Stimulated activated naive CD4-positive, alpha-beta T cell (primary cell): ENCODE data around the gene SASH3.

Experiments
- DNase-seq, 6 experiments: peaks; one replicate each; lab custom pipeline; 2025; lab: John Stamatoyannopoulos, UW

SASH3 gene

GRCh38 chrX:129808829-129809796, 29.4 kb downstream of the SASH3 start:
- no peak for DNase-seq

GRCh38 chrX:129813662-129814368, 34.1 kb downstream of the SASH3 start:
- no peak for DNase-seq

- DNase-seq, result no peak
These were observed 38.4 kb downstream of the SASH3 start for GRCh38 chrX:129818123-129818522.

- peak in 5 of 6 experiments; percentile 27 to 67 (median 36) for DNase-seq
These were observed 43.4 kb downstream of the SASH3 start for GRCh38 chrX:129823115-129823514.

- DNase-seq, result no peak
These were observed 43.8 kb downstream of the SASH3 start for GRCh38 chrX:129823522-129823921.

- DNase-seq, result no peak
These were observed 44.9 kb downstream of the SASH3 start for GRCh38 chrX:129824620-129825019.

- DNase-seq, result peak in 2 of 6 experiments; percentile 2 to 33
These were observed 46.2 kb downstream of the SASH3 start for GRCh38 chrX:129825746-129826505.

- no peak for DNase-seq
These were observed 50.7 kb downstream of the SASH3 start for GRCh38 chrX:129830494-129830893.

- DNase-seq, result no peak
These were observed 51.5 kb downstream of the SASH3 start for GRCh38 chrX:129831091-129831885.

- DNase-seq, result no peak
These were observed 53.6 kb downstream of the SASH3 start for GRCh38 chrX:129833153-129833990.

GRCh38 chrX:129836827-129837226, 57.1 kb downstream of the SASH3 start:
- no peak for DNase-seq

- DNase-seq, result no peak
These were observed 60.6 kb downstream of the SASH3 start for GRCh38 chrX:129840344-129840743.

GRCh38 chrX:129842510-129843208, 62.9 kb downstream of the SASH3 start:
- no peak for DNase-seq

- no peak for DNase-seq
These were observed 63.4 kb downstream of the SASH3 start for GRCh38 chrX:129843209-129843458.

- DNase-seq, result peak; percentile 60 to 83 (median 78)
These were observed 63.9 kb downstream of the SASH3 start, which contains the start of gene ZDHHC9 for GRCh38 chrX:129843459-129844306. Gene ZDHHC9 (minus strand): TSS chrX:129843886. CDS start chrX:129841945, 1,941 bp downstream.
